Gastroesophageal sphincter (tissue), 4 donors: Measurements from ENCODE around the gene SDC1. TPM values are rescaled to one million over a fixed set of nuclear protein-coding genes. Genes with fewer than 3 reads are reported as not detected.

ENCODE experiments used
- ATAC-seq: fragments of 150-250 bp; one replicate; pipeline ENCODE4 v1.9.1; 2016; ENCODE audit warnings: mild to moderate bottlenecking, moderate library complexity
- H3K27ac ChIP-seq, 4 donors: fragments of 200-600 bp; sonication (generic) in 3 of 4; 1 replicate in 3 of 4; 2 replicates in 1 of 4; pipeline ENCODE4 v1.5.1; 2016 to 2019
- H3K27me3 ChIP-seq: fragments of 200-600 bp; sonication (generic); one replicate; pipeline ENCODE4 v1.5.1; 2019
- H3K36me3 ChIP-seq, 2 donors: fragments of 200-600 bp; sonication (generic); one replicate each; pipeline ENCODE4 v1.5.1; 2019; ENCODE audit warnings: control low read depth in 1 of 2
- H3K4me1 ChIP-seq, 3 donors: fragments of 200-600 bp; sonication (generic); 1 replicate in 2 of 3; 2 replicates in 1 of 3; pipeline ENCODE4 v1.5.1; 2016 to 2019; ENCODE audit warnings: control low read depth in 2 of 3
- H3K4me3 ChIP-seq, 2 donors: fragments of 200-600 bp; sonication (generic); one replicate each; pipeline ENCODE4 v1.5.1; 2019; ENCODE audit warnings: mild to moderate bottlenecking in 1 of 2, moderate library complexity in 1 of 2
- H3K9me3 ChIP-seq, 3 donors: fragments of 200-600 bp; sonication (generic); one replicate each; pipeline ENCODE4 v1.5.1; 2017 to 2019; ENCODE audit warnings: control low read depth in 2 of 3
- CTCF ChIP-seq, 4 experiments: fragments of 200-600 bp in 2 of 4; fragments of 450-650 bp in 2 of 4; sonication (generic) in 1 of 4; IDR thresholded peaks; one replicate each; pipeline ENCODE4 v1.5.1; 2017 to 2019; ENCODE audit warnings: antibody characterized with exemption in 4 of 4, mild to moderate bottlenecking in 2 of 4, moderate library complexity in 2 of 4
- EP300 ChIP-seq: sonication (generic); formaldehyde crosslinking; IDR thresholded peaks from one replicate; pipeline ENCODE4 v1.6.1; 2017; ENCODE audit warnings: antibody characterized with exemption, mild to moderate bottlenecking
- POLR2A ChIP-seq, 2 donors: fragments of 450-650 bp; IDR thresholded peaks; one replicate each; pipeline ENCODE4 v1.6.1; 2017; ENCODE audit warnings: antibody characterized with exemption in 2 of 2, mild to moderate bottlenecking in 2 of 2, moderate library complexity in 1 of 2
- POLR2AphosphoS5 ChIP-seq: sonication (generic); formaldehyde crosslinking; IDR thresholded peaks from one replicate; pipeline ENCODE4 v1.6.1; 2017; ENCODE audit warnings: antibody characterized with exemption
- WGBS, 2 donors: methylation state at CpG; one replicate each; pipeline ENCODE4 v1.1.5; 2018; ENCODE audit warnings: low coverage in 1 of 2; 5-methylcytosine and 5-hydroxymethylcytosine counted together
- total RNA-seq, 4 donors: library from RNA; depleted of rRNA; stranded (reverse); fragments of >200 nt; gene quantifications; one replicate each; pipeline ENCODE4 v1.1.0, GENCODE V29; 2016

The SDC1 gene
- total RNA-seq, 4 donors from 2014 or later = 1.1 to 29.5 (median 1.8) TPM

GRCh38 chr2:20179466-20179754, 45.5 kb downstream of the SDC1 start:
- WGBS, 2 donors = 100% methylated on average over 1 of the region's 3 CpGs
- H3K9me3 ChIP-seq = no peaks in the 10 kb centered on the region
- H3K27ac ChIP-seq = no peak overlapping the region
- TF ChIP-seq CTCF (IDR thresholded peaks at IDR 0.05) (no peak), POLR2A (IDR thresholded peaks at IDR 0.05) (no peak)
- H3K36me3 ChIP-seq = no peaks in the 10 kb centered on the region
- no peaks in the 10 kb centered on the region for H3K4me1 ChIP-seq
- H3K4me3 ChIP-seq = no peak overlapping the region
- no peaks in the 10 kb centered on the region for H3K27me3 ChIP-seq
- no peak for ATAC-seq

GRCh38 chr2:20178666-20179465, 46.1 kb downstream of the SDC1 start:
- TF ChIP-seq POLR2A (IDR thresholded peaks at IDR 0.05) = no peak
- no peak for TF ChIP-seq POLR2AphosphoS5
- TF ChIP-seq CTCF (IDR thresholded peaks at IDR 0.05) = no peak
- no peak for TF ChIP-seq EP300
- Histone ChIP-seq H3K27me3 (no peaks in the 10 kb centered on the region), H3K9me3 (no peaks in the 10 kb centered on the region), H3K4me1 (no peaks in the 10 kb centered on the region), H3K4me3 (no peak overlapping the region), H3K36me3 (no peaks in the 10 kb centered on the region), H3K27ac (no peak overlapping the region)
- ATAC-seq = no peak
- 67 to 100% methylated on average over 1 to 2 of the region's 10 CpGs for WGBS, 2 donors

GRCh38 chr2:20178249-20178607, 46.7 kb downstream of the SDC1 start:
- Histone ChIP-seq H3K36me3 (no peaks in the 10 kb centered on the region), H3K4me3 (no peak overlapping the region), H3K9me3 (no peaks in the 10 kb centered on the region), H3K27me3 (no peaks in the 10 kb centered on the region), H3K4me1 (no peaks in the 10 kb centered on the region), H3K27ac (no peak overlapping the region)
- no peak for TF ChIP-seq EP300
- no peak for TF ChIP-seq POLR2A (IDR thresholded peaks at IDR 0.05)
- TF ChIP-seq CTCF (IDR thresholded peaks at IDR 0.05) = no peak
- no peak for TF ChIP-seq POLR2AphosphoS5
- 95% methylated on average over 6 of the region's 14 CpGs; no CpG with 5 or more reads in 1 of the 2 donors for WGBS, 2 donors
- no peak for ATAC-seq

- no peak overlapping the region for H3K27ac ChIP-seq
- WGBS, 2 donors = 40 to 84% methylated on average over 1 to 6 of the region's 10 CpGs
Observed at GRCh38 chr2:20177556-20178248, 47.2 kb downstream of the SDC1 start.

More at GRCh38 chr2:20177556-20178248, 47.2 kb downstream of the SDC1 start:
- no peak for ATAC-seq
- H3K4me1 ChIP-seq = no peaks in the 10 kb centered on the region
- no peaks in the 10 kb centered on the region for H3K27me3 ChIP-seq
- H3K9me3 ChIP-seq = no peaks in the 10 kb centered on the region
- TF ChIP-seq CTCF (IDR thresholded peaks at IDR 0.05) (no peak), EP300 (no peak), POLR2AphosphoS5 (no peak), POLR2A (IDR thresholded peaks at IDR 0.05) (no peak)
- H3K36me3 ChIP-seq = no peaks in the 10 kb centered on the region
- H3K4me3 ChIP-seq = no peak overlapping the region
